ENCODE data around the gene STK11.
A peak's percentile ranks its signal among the peaks of the same experiment; 100 is the strongest.

STK11 gene

DNA sequence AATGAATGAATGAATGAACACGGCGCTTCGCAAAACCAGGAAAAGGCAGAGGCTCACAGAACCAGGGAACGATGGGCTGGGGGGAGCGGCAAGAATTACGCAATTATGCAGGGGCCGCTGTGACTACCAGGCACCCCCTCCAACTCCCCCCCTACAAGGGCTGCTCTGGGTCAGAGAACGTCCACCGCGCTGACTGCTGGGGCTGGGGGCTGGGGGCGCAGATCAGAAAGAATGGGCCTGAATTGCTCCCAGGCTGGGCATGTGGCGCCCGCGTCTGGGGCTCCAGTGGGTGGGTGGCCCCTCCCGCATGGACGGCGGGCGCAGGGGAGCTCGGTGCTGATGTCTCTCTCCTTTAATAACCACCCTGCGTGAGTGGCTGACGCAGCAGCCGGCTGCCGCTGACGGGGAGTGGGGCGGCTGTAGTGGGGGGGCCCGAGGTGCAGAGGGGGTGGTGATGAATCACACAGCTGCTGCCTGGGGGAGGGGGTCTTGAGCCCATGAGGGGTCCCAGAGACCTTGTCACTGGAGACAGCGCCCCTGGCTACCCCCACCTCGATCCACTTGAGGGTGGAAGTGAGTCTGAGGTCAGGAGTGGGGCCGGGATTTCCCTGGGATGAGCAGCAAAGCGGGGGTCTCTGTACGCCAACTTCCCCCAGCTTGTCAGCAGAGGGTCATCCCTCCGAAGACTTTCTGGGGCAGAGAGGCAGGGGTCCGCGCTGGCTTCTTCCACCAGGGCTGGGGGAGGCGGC is 62.1 kb downstream of the STK11 start:
- TF ChIP-seq, protein P1, sequence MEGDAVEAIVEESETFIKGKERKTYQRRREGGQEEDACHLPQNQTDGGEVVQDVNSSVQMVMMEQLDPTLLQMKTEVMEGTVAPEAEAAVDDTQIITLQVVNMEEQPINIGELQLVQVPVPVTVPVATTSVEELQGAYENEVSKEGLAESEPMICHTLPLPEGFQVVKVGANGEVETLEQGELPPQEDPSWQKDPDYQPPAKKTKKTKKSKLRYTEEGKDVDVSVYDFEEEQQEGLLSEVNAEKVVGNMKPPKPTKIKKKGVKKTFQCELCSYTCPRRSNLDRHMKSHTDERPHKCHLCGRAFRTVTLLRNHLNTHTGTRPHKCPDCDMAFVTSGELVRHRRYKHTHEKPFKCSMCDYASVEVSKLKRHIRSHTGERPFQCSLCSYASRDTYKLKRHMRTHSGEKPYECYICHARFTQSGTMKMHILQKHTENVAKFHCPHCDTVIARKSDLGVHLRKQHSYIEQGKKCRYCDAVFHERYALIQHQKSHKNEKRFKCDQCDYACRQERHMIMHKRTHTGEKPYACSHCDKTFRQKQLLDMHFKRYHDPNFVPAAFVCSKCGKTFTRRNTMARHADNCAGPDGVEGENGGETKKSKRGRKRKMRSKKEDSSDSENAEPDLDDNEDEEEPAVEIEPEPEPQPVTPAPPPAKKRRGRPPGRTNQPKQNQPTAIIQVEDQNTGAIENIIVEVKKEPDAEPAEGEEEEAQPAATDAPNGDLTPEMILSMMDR (IDR thresholded peaks at IDR 0.05) = no peak
- TF ChIP-seq ZFX (IDR thresholded peaks at IDR 0.05; ENCODE audit: borderline replicate concordance) = no peak
- H3K27ac ChIP-seq = peak overlapping the region; percentile 99

DNA sequence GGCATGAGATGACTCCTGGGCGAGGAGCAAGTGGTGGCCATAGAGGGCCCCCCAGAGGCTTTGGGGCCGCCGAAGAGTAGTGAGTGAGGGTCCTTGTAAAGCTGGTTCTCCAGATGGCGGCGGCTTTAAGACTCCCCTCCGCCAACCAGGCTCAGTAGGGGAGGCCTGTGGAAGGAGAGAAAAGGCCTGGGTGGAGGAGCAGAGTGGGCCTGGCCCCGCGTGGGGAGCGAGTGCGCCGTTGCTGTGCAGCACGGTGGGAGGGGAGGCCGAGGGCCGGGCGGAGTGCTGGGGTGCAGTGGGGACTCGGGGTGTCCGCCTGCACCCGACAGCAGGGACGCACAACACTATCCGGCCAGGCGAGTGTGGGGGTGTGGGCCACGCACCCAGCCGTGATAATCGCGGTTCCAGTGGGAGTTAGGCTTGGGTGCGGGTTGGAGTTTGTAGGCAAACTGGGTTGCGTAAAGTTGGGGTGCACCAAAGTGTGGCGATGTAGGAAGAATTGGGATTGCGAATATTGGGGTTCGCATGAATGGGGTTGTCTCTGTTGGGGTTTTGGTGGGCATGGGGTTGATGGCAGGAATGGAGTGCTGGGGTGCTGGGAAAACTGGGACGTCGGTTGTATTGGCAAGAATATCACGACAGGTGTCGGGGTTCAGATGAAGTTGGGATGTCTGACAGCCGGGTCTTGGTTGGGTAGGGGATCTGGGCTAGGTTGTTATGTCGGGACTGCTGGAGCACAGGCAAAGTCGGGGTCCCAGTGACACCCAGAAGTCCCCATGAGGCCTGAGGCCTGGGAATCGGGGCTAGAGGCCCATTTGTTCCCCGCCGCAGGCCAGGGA is 62.9 kb downstream of the STK11 start:
- TF ChIP-seq, protein P1 (IDR thresholded peaks at IDR 0.05) = no peak
- TF ChIP-seq ZFX (IDR thresholded peaks at IDR 0.05; ENCODE audit: borderline replicate concordance) = no peak
- H3K27ac ChIP-seq = peak overlapping the region; percentile 99

DNA sequence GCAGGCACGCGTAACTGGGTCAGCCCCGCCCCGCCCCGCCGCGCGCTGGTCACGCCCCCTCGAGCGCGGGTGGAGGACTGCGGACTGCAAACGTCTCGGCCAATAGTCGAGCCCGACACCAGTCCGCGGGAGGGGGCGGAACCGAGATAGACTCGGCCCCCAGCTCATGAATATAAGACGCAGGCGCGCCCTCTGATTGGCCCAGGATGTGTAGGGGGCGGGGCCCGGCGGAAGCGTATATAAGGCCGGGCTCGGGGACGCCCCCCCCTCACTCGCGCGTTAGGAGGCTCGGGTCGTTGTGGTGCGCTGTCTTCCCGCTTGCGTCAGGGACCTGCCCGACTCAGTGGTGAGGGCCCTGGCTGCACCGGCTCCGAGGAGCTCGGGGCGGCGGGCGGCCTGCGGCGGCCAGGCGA is 63.5 kb downstream of the STK11 start, which contains the start of gene CIRBP:
CIRBP (plus strand) TSS at position 268 of the 413 bp plus-strand sequence. CDS start 1,602 bp downstream, outside the sequence.
- peak within 1 kb of the TSS; percentile 99 for H3K27ac ChIP-seq
- TF ChIP-seq ZFX (IDR thresholded peaks at IDR 0.05; ENCODE audit: borderline replicate concordance) = no peak
- TF ChIP-seq, protein P1 (IDR thresholded peaks at IDR 0.05) = no peak

DNA sequence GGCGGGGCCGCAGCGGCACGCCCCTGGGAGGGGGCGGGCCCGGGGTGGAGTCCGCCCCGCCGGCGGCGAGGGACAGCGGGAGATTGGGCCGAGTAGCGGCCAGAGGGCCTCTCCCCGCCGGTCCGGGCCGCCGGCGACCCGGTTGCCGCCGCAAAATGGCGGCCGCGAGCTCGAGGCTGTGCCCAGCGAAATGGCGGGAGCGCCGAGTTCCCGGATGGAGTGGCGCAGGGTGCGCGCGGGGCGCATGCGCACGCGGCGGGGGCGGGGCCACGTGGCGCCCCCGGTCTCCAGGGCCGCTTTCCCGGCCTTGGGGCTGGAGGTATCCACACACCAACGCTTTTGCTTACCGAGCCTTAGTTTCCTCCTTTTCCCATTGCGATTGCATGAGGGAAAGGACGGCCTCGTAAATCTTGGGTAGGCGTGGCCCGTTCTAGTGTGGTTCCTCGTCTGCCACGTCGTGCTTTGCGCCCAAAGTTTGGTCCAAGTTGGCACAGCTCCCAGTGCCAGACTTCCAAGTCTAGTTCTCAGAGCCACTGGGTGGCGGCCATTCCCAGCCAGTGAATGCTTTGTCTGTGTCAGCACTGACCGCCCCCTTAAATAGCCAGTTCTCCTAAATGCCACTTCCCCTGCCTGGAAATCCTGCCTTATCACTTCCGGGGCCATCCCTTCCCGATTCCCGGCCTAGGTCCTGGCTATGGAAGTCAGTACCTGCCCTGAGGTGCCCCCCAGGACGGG is 64.1 kb downstream of the STK11 start:
- TF ChIP-seq, protein P1 (IDR thresholded peaks at IDR 0.05) = no peak
- TF ChIP-seq ZFX (IDR thresholded peaks at IDR 0.05; ENCODE audit: borderline replicate concordance) = no peak
- peak overlapping the region; percentile 99 for H3K27ac ChIP-seq

DNA sequence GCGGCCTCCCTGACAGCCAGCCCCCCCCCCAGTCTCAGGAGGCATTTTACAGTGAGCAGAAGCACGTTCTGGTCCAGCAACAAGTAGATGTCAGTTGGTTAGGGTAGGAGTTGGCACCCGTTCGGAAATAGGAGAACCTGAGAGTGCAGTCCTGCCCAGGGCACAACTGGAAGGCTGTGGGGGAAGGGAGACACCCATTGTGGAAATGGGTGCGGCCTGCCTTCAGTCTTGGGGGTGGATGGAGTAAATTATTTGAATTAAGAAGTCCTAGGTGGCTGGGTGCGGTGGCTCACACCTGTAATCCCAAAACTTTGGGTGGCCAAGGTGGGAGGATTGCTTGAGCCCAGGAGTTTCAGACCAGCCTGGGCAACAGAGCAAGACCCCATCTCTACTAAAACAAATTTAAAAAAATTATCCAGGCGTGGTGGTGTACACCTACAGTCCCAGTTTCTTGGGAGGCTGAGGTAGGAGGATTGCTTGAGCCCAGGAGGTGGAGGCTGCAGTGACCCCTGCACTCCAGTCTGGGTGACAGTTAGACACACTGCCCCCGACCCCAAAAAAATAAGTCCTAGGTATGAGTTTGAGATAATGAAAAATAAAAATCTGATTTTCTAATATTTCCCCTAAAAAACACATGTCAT is 64.8 kb downstream of the STK11 start:
- TF ChIP-seq ZFX (IDR thresholded peaks at IDR 0.05; ENCODE audit: borderline replicate concordance) = no peak
- TF ChIP-seq, protein P1 (IDR thresholded peaks at IDR 0.05) = no peak
- H3K27ac ChIP-seq = peak overlapping the region; percentile 99

DNA sequence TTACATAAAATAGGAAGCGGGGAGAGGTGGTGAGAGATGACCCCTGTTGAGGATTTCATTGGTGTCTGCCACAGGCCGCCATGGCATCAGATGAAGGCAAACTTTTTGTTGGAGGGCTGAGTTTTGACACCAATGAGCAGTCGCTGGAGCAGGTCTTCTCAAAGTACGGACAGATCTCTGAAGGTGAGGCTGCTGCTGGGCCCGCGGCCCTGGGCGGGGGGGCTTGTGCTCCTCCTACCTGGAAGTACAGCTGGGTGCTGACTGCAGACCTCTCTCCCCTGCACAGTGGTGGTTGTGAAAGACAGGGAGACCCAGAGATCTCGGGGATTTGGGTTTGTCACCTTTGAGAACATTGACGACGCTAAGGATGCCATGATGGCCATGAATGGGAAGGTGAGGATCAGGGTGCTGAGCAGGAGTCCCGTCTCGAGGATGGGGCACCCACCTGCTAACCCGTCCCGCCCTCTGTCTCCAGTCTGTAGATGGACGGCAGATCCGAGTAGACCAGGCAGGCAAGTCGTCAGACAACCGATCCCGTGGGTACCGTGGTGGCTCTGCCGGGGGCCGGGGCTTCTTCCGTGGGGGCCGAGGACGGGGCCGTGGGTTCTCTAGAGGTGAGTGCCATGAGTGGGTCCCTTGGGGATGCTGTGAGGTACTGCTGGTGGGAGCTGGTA is 65.4 kb downstream of the STK11 start:
- H3K27ac ChIP-seq = peak overlapping the region; percentile 99
- TF ChIP-seq, protein P1 (IDR thresholded peaks at IDR 0.05) = no peak
- TF ChIP-seq ZFX (IDR thresholded peaks at IDR 0.05; ENCODE audit: borderline replicate concordance) = no peak

Data from 22Rv1 (cell line).